RWPE2 (cell line): ENCODE measurements around the gene ABI2.
"Not testable (repeated sequence)": the region's sequence is repeated elsewhere in the genome, so short reads cannot be mapped to it uniquely, and the experiment has no call there.

Experiments used
- ATAC-seq: fragments of 200-7000 bp; cut with Tn5 transposase; 3 replicates; pipeline ENCODE4 v1.9.1; 2021; ENCODE audit warnings: low read depth
- DNase-seq: peaks from one replicate; pipeline ENCODE4 v3.0.0-alpha.2; 2020; ENCODE audit warnings: low spot score
- H3K27ac ChIP-seq: fragments of 450-650 bp; 2 replicates; pipeline ENCODE4 v1.5.1; 2017; ENCODE audit warnings: mild to moderate bottlenecking; ENCODE audit not compliant: poor library complexity, severe bottlenecking
- H3K27me3 ChIP-seq: fragments of 250-450 bp; sonication (Bioruptor Pico); 2 replicates; pipeline ENCODE4 v1.5.1; 2021; ENCODE audit warnings: mild to moderate bottlenecking, moderate library complexity; ENCODE audit not compliant: insufficient read depth, poor library complexity, severe bottlenecking
- H3K36me3 ChIP-seq: fragments of 250-450 bp; sonication (Bioruptor Pico); 2 replicates; pipeline ENCODE4 v1.5.1; 2020; ENCODE audit warnings: low read depth, mild to moderate bottlenecking, moderate library complexity
- H3K4me1 ChIP-seq: fragments of 250-450 bp; sonication (Bioruptor Pico); 2 replicates; pipeline ENCODE4 v1.5.1; 2021; ENCODE audit warnings: mild to moderate bottlenecking, moderate library complexity; ENCODE audit not compliant: insufficient read depth, poor library complexity, severe bottlenecking
- H3K4me3 ChIP-seq: fragments of 250-450 bp; sonication (Bioruptor Pico); 2 replicates; pipeline ENCODE4 v1.5.1; 2021; ENCODE audit warnings: mild to moderate bottlenecking, moderate library complexity; ENCODE audit not compliant: severe bottlenecking
- H3K9me3 ChIP-seq: fragments of 250-450 bp; sonication (Bioruptor Pico); 2 replicates; pipeline ENCODE4 v1.5.1; 2021; ENCODE audit warnings: mild to moderate bottlenecking, moderate library complexity; ENCODE audit not compliant: severe bottlenecking
- TF ChIP-seq, protein P1 (sequence below): fragments of 450-650 bp; IDR thresholded peaks from one replicate; pipeline ENCODE4 v1.5.1; 2017; ENCODE audit warnings: mild to moderate bottlenecking, moderate library complexity; ENCODE audit not compliant: poor library complexity, severe bottlenecking

Gene ABI2

DNA sequence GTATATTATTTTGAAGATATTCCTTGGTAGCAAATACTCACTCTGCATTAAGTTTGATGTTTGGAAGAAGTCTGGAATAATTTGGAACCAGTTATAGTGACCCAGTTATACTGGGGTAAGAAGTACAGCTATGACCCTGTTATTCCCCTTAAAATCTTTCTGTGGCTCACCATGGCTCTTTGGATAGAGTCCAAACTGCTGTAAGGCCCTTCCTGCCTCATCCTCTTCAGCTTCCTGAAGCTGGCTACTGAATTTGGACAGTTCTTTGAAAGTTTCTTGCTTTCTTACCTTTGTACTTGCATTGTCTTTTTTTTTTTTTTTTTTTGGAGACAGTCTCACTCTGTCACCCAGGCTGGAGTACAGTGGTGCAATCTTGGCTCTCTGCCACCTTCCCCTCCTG is 85.6 kb downstream of the ABI2 start:
- Histone ChIP-seq H3K4me3 (no peak overlapping the region), H3K36me3 (peaks cover 43% of the 10 kb centered on the region), H3K27ac (no peak overlapping the region), H3K27me3 (no peaks in the 10 kb centered on the region), H3K9me3 (no peaks in the 10 kb centered on the region), H3K4me1 (no peaks in the 10 kb centered on the region)
- ATAC-seq (no peak), DNase-seq (no peak)
- TF ChIP-seq, protein P1, sequence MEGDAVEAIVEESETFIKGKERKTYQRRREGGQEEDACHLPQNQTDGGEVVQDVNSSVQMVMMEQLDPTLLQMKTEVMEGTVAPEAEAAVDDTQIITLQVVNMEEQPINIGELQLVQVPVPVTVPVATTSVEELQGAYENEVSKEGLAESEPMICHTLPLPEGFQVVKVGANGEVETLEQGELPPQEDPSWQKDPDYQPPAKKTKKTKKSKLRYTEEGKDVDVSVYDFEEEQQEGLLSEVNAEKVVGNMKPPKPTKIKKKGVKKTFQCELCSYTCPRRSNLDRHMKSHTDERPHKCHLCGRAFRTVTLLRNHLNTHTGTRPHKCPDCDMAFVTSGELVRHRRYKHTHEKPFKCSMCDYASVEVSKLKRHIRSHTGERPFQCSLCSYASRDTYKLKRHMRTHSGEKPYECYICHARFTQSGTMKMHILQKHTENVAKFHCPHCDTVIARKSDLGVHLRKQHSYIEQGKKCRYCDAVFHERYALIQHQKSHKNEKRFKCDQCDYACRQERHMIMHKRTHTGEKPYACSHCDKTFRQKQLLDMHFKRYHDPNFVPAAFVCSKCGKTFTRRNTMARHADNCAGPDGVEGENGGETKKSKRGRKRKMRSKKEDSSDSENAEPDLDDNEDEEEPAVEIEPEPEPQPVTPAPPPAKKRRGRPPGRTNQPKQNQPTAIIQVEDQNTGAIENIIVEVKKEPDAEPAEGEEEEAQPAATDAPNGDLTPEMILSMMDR: no peak

DNA sequence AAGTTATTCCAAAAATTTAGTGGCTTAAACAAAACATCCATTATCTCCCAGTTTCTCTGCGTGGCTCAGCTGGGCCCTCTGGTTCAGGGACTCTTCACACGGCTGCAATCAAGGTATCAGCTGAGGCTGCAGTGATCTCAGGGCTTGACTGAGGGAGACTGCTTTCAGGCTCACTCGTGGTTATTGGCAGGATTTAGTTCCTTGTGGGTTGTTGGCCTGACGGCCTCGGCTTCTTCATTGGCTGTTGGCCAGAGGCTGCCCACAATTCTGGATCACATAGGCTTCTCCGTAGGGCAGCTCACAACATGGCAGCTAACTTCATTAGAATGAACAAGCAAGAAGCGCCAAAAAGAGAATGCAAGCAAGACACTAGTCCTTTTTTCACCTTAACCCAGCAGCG is 90.1 kb downstream of the ABI2 start:
- no peak overlapping the region for H3K27ac ChIP-seq
- no peaks in the 10 kb centered on the region for H3K4me1 ChIP-seq
- H3K4me3 ChIP-seq: no peak overlapping the region
- TF ChIP-seq, protein P1: no peak
- peaks cover 43% of the 10 kb centered on the region for H3K36me3 ChIP-seq
- ATAC-seq: no peak
- no peaks in the 10 kb centered on the region for H3K9me3 ChIP-seq
- no peak for DNase-seq
- H3K27me3 ChIP-seq: no peaks in the 10 kb centered on the region

DNA sequence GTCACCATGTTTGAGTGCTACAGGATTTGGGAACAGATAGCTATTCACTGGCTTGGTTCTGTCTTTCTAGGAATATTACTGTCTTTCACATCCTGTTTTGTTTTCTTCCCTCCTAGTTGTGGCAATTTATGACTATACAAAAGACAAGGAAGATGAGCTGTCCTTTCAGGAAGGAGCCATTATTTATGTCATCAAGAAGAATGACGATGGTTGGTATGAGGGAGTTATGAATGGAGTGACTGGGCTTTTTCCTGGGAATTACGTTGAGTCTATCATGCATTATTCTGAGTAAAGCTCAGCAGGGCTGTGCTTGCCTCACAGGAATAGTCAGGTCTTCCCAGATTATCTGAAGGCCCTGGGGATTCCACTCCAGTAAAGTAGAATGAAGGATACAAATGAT is 98.9 kb downstream of the ABI2 start:
- ATAC-seq: no peak
- peaks cover 34% of the 10 kb centered on the region for H3K36me3 ChIP-seq
- no peak overlapping the region for H3K27ac ChIP-seq

DNA sequence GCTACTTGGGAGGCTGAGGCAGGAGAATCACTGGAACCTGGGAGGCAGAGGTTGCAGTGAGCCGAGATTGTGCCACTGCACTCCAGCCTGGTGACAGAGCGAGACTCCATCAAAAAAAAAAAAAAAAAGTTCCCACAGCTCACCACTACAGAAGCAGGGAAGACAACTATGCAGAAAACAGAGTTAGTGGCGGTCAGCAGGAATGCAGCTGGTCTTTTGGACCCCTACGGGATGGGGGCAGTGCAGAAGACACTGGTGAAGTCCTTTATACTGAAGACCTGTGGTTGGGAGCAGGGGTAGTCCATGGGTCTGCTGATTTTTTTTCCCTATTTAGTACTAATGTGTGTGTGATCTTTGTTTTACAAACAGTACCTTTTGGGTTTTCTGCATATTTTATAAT is 101.4 kb downstream of the ABI2 start:
- not testable (repeated sequence) for DNase-seq, H3K27me3 ChIP-seq, H3K9me3 ChIP-seq, H3K4me1 ChIP-seq, H3K4me3 ChIP-seq, H3K27ac ChIP-seq, ATAC-seq
- peaks cover 38% of the 10 kb centered on the region for H3K36me3 ChIP-seq

More for the DNA sequence above, 98.9 kb downstream of the ABI2 start:
- TF ChIP-seq, protein P1: no peak
- Histone ChIP-seq H3K4me1 (no peaks in the 10 kb centered on the region), H3K9me3 (no peaks in the 10 kb centered on the region), H3K4me3 (no peak overlapping the region), H3K27me3 (no peaks in the 10 kb centered on the region)
- DNase-seq: no peak

DNA sequence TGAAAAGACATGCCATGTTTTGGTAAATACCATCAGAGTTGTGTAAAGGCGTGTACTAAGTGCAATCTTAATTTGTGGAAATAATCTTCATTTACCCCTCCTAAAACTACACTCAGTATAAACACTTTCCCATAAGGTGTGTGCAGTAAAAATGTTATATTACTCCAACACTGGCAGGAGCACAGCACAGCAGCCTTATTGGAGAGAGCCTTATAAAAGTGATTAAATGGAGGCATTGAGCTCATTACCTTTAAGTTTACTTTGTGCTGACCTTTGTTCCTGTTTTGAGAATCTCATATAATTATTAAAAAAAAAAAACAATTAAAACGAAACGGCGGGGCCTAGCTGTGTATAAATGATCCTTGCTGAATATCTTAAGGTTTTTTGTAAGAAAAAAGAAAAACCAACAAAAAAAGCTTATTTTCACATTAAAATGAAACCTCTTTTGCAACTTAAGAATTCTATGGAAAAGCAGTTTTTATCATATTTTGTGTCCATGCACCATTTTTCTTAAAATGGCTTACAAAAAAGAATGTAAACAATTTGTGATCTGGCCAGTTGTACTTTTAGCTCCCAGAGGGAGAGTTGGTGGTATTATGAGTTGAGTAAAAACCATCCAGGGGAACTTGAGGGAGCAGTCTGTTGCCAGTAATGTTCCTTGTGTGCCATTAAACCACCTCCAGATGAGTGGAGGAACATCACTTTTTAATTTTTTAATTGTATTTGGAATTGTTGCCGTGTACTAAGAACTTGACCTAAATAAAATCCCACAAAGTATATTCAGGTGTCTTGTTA is 103.4 kb downstream of the ABI2 start:
- TF ChIP-seq, protein P1: no peak
- Histone ChIP-seq H3K27me3 (no peaks in the 10 kb centered on the region), H3K27ac (no peak overlapping the region), H3K4me1 (no peaks in the 10 kb centered on the region), H3K9me3 (no peaks in the 10 kb centered on the region), H3K36me3 (peaks cover 40% of the 10 kb centered on the region), H3K4me3 (no peak overlapping the region)
- DNase-seq: no peak
- ATAC-seq: no peak
